ENCODE results near the gene AP1M2. TPM values are rescaled to one million over a fixed set of nuclear protein-coding genes. Genes with fewer than 3 reads are reported as not detected.

Gene AP1M2
- total RNA-seq, 1 experiment from 2014 or later = 127 TPM

DNA sequence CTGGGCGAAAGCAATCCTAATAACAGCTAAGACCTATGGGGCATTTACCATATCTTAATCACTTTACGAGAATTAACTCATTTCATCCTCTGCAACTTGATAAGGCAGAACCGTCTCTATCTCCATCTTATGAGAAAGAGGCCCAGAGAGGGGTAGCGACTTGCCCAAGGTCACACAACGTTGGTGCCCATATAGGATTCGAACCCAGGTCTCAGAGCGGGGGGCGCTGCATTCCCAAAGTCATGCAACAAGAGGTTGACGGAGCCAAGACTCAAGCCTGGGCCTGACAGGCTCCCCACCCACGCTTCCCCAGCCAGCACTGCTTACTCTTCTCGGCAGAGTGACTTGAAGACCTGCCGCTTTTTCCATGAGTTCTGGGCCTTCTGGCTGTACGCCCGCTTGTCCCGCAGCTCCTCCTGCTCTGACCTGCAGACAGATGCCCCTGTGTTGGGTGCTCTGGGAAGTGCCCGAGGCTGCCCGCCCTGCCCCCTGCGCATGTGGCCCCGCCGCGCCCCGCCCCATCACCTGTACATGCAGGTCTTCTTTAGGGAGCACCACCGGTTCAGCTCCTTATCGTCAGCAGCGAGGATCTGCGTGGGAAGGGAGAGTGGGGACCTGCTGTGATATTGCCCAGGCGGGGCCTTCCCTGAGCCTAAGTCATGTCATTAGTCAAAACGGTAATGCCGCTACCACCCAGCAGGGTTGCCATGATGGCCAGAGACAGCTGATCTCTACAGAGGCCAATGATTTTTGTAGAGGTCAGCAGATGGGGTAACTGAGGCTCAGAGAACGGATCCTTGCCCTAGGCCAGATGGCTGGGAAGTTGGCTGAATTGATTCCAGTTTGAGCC is 32.1 kb downstream of the AP1M2 start:
- POLR2A ChIA-PET = no interaction called here
- no peak for TF ChIP-seq ELF4 (CRISPR knock-in tag; IDR thresholded peaks at IDR 0.05; ENCODE audit: low read depth)
- TF ChIP-seq PRRX2 (CRISPR knock-in tag; IDR thresholded peaks at IDR 0.05) = no peak
- no peak for TF ChIP-seq KAT7 (CRISPR knock-in tag; IDR thresholded peaks at IDR 0.05; ENCODE audit: borderline replicate concordance)
- no peak for TF ChIP-seq FOXJ3 (CRISPR knock-in tag; IDR thresholded peaks at IDR 0.05; ENCODE audit: borderline replicate concordance)
- TF ChIP-seq EMX1 (CRISPR knock-in tag; IDR thresholded peaks at IDR 0.05) = no peak
- no peak for TF ChIP-seq NR2C2 (CRISPR knock-in tag; IDR thresholded peaks at IDR 0.05)
- no peak for TF ChIP-seq FOXP1 (CRISPR knock-in tag; IDR thresholded peaks at IDR 0.05; ENCODE audit: borderline replicate concordance)
- TF ChIP-seq AR (CRISPR knock-in tag; IDR thresholded peaks at IDR 0.05) = no peak
- TF ChIP-seq NFYB (CRISPR knock-in tag; conservative IDR thresholded peaks at IDR 0.05; ENCODE audit: low read depth) = no peak
- TF ChIP-seq ATF6 (CRISPR knock-in tag; IDR thresholded peaks at IDR 0.05) = no peak
- TF ChIP-seq STAT6 (CRISPR knock-in tag; conservative IDR thresholded peaks at IDR 0.05; ENCODE audit: low read depth) = no peak
- TF ChIP-seq CBFB (CRISPR knock-in tag; IDR thresholded peaks at IDR 0.05; ENCODE audit: low read depth) = no peak
- TF ChIP-seq PREB (CRISPR knock-in tag; IDR thresholded peaks at IDR 0.05; ENCODE audit: borderline replicate concordance) = no peak
- TF ChIP-seq, protein P1, sequence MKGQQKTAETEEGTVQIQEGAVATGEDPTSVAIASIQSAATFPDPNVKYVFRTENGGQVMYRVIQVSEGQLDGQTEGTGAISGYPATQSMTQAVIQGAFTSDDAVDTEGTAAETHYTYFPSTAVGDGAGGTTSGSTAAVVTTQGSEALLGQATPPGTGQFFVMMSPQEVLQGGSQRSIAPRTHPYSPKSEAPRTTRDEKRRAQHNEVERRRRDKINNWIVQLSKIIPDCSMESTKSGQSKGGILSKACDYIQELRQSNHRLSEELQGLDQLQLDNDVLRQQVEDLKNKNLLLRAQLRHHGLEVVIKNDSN (CRISPR knock-in tag; IDR thresholded peaks at IDR 0.05) = no peak
- TF ChIP-seq ZNF219 (CRISPR knock-in tag; IDR thresholded peaks at IDR 0.05; ENCODE audit: borderline replicate concordance) = no peak
- no peak for TF ChIP-seq E2F5 (CRISPR knock-in tag; IDR thresholded peaks at IDR 0.05)
- no peak for TF ChIP-seq ETV6 (CRISPR knock-in tag; IDR thresholded peaks at IDR 0.05)
- DNase-seq (ENCODE audit: low spot score) (no peak), ATAC-seq (no peak)
- H3K27ac Mint-ChIP-seq = no peak overlapping the region
- no peaks in the 10 kb centered on the region for H3K27me3 Mint-ChIP-seq (ENCODE audit: low read depth)
- H3K36me3 Mint-ChIP-seq = peaks cover 47% of the 10 kb centered on the region
- H3K9me3 Mint-ChIP-seq = no peaks in the 10 kb centered on the region
- H3K4me3 Mint-ChIP-seq = no peak overlapping the region
- CTCF ChIA-PET = interaction anchor here (0.8 to 2.4 kb wide), 5 partner anchors 11 to 145 kb away, joined by 3 to 6 read pairs (median 3); partner anchors contain the start of gene KRI1
- no peaks in the 10 kb centered on the region for H3K4me1 Mint-ChIP-seq

Data from WTC11 (cell line).